Esophagus muscularis mucosa (tissue), 4 donors: ENCODE measurements around the gene CYFIP2. TPM values are rescaled to one million over a fixed set of nuclear protein-coding genes. Genes with fewer than 3 reads are reported as not detected.

ENCODE experiments used
- DNase-seq: peaks from one replicate; pipeline ENCODE4 v3.0.0-alpha.2; 2017; ENCODE audit errors: extremely low spot score
- H3K27ac ChIP-seq, 4 donors: fragments of 200-600 bp; sonication (generic); replicated peaks in 1 of 4; 1 replicate in 3 of 4; 2 replicates in 1 of 4; pipeline ENCODE4 v1.5.1; 2016 to 2019; ENCODE audit warnings: mild to moderate bottlenecking in 1 of 4
- H3K27me3 ChIP-seq, 4 donors: fragments of 200-600 bp; sonication (generic); one replicate each; pipeline versions ENCODE4 v1.5.1 to v1.6.0; 2016 to 2019
- H3K36me3 ChIP-seq, 4 donors: fragments of 200-600 bp; sonication (generic); one replicate each; pipeline ENCODE4 v1.5.1; 2016 to 2019
- H3K4me1 ChIP-seq, 4 donors: fragments of 200-600 bp; sonication (generic); one replicate each; pipeline ENCODE4 v1.5.1; 2016 to 2019
- H3K4me3 ChIP-seq, 4 donors: fragments of 200-600 bp; sonication (generic); 1 replicate in 2 of 4; 2 replicates in 2 of 4; pipeline ENCODE4 v1.5.1; 2016 to 2019; ENCODE audit warnings: mild to moderate bottlenecking in 4 of 4, moderate library complexity in 1 of 4
- H3K9me3 ChIP-seq, 4 donors: fragments of 200-600 bp; sonication (generic); 1 replicate in 3 of 4; 2 replicates in 1 of 4; pipeline ENCODE4 v1.5.1; 2016 to 2019
- CTCF ChIP-seq, 3 experiments: fragments of 200-600 bp in 2 of 3; fragments of 450-650 bp in 1 of 3; sonication (generic) in 2 of 3; IDR thresholded peaks; one replicate each; pipeline ENCODE4 v1.5.1; 2017 to 2019; ENCODE audit warnings: antibody characterized with exemption in 3 of 3, mild to moderate bottlenecking in 2 of 3, moderate library complexity in 1 of 3
- EP300 ChIP-seq: sonication (generic); formaldehyde crosslinking; IDR thresholded peaks from one replicate; pipeline ENCODE4 v1.6.1; 2017; ENCODE audit warnings: antibody characterized with exemption
- POLR2A ChIP-seq: fragments of 450-650 bp; IDR thresholded peaks from one replicate; pipeline ENCODE4 v1.6.1; 2017; ENCODE audit warnings: antibody characterized with exemption, moderate library complexity, mild to moderate bottlenecking, low read depth
- POLR2AphosphoS5 ChIP-seq, 2 donors: sonication (generic); formaldehyde crosslinking; IDR thresholded peaks; one replicate each; pipeline ENCODE4 v1.6.1; 2017; ENCODE audit warnings: antibody characterized with exemption in 2 of 2
- WGBS: methylation state at CpG from one replicate; pipeline ENCODE4 v1.1.5; 2018; 5-methylcytosine and 5-hydroxymethylcytosine counted together
- intact Hi-C: fragments of 100-400 bp; cut with DNase I; formaldehyde crosslinking; loops from one replicate; pipeline ENCODE4 v1.15.1; 2023
- total RNA-seq, 4 donors: library from RNA; depleted of rRNA; stranded (reverse); fragments of >200 nt; gene quantifications; one replicate each; pipeline versions ENCODE4 v1.1.0 to v1.2.1, GENCODE V29; 2016

CYFIP2 gene
- total RNA-seq, 4 donors from 2014 or later = 12.6 to 24.9 (median 14.6) TPM

GRCh38 chr5:157343842-157344790, 78.2 kb downstream of the CYFIP2 start:
- WGBS = 85% methylated on average over 14 of the region's 14 CpGs
- Histone ChIP-seq H3K4me1 (peaks cover 0 to 7% (median 0%) of the 10 kb centered on the region in 4 donors), H3K27ac (no peak overlapping the region), H3K27me3 (no peaks in the 10 kb centered on the region), H3K9me3 (no peaks in the 10 kb centered on the region), H3K36me3 (peaks cover 0 to 23% (median 0%) of the 10 kb centered on the region in 4 donors), H3K4me3 (no peak overlapping the region)
- no peak for TF ChIP-seq EP300
- no peak for TF ChIP-seq POLR2A
- no peak for TF ChIP-seq CTCF (IDR thresholded peaks at IDR 0.05)
- no peak for TF ChIP-seq POLR2AphosphoS5 (IDR thresholded peaks at IDR 0.05)
- intact Hi-C loops = no loop called here
- DNase-seq = no peak

GRCh38 chr5:157345067-157345466, 79.1 kb downstream of the CYFIP2 start:
- 79% methylated on average over 7 of the region's 7 CpGs for WGBS
- H3K9me3 ChIP-seq = no peaks in the 10 kb centered on the region

DNA sequence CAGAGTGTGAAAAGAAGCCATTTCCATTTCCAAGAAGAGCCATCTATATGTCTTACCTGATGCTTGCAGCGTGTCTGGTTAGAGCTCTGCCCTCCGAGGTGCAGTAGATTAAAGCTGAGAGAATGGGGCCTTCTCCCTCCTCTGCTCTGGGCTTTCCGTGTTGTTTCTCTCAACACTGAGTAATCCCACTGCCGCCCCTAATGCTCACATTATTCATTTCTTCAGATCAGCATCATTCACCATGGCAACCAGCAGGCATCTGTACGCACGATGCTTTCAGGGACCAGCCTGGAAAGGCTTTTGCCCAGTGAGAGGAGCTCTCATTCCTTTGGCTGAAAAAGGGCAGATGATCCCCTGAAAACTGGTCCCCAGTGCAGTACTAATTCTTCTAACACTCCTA, 79.6 kb downstream of the CYFIP2 start:
- no peak for DNase-seq
- H3K27ac ChIP-seq = no peak overlapping the region
- no peaks in the 10 kb centered on the region for H3K9me3 ChIP-seq
- H3K27me3 ChIP-seq = no peaks in the 10 kb centered on the region
- intact Hi-C loops = no loop called here
- WGBS = 89% methylated on average over 6 of the region's 6 CpGs
- H3K4me3 ChIP-seq = no peak overlapping the region
- TF ChIP-seq POLR2AphosphoS5 (IDR thresholded peaks at IDR 0.05) (no peak), EP300 (no peak), CTCF (IDR thresholded peaks at IDR 0.05) (no peak), POLR2A (no peak)
- H3K36me3 ChIP-seq = peaks cover 0 to 10% (median 0%) of the 10 kb centered on the region in 4 donors
- peaks cover 0 to 7% (median 0%) of the 10 kb centered on the region in 4 donors for H3K4me1 ChIP-seq

More at GRCh38 chr5:157345067-157345466, 79.1 kb downstream of the CYFIP2 start:
- Histone ChIP-seq H3K27me3 (no peaks in the 10 kb centered on the region), H3K27ac (no peak overlapping the region), H3K4me3 (no peak overlapping the region), H3K36me3 (peaks cover 0 to 14% (median 0%) of the 10 kb centered on the region in 4 donors), H3K4me1 (peaks cover 0 to 7% (median 0%) of the 10 kb centered on the region in 4 donors)
- intact Hi-C loops = no loop called here
- TF ChIP-seq EP300 (no peak), POLR2AphosphoS5 (IDR thresholded peaks at IDR 0.05) (no peak), POLR2A (no peak), CTCF (IDR thresholded peaks at IDR 0.05) (no peak)
- no peak for DNase-seq

- Histone ChIP-seq H3K27ac (no peak overlapping the region), H3K27me3 (no peaks in the 10 kb centered on the region), H3K9me3 (no peaks in the 10 kb centered on the region), H3K4me1 (peaks cover 0 to 7% (median 0%) of the 10 kb centered on the region in 4 donors), H3K36me3 (no peaks in the 10 kb centered on the region), H3K4me3 (no peak overlapping the region)
- 84% methylated on average over 15 of the region's 15 CpGs for WGBS
- no peak for DNase-seq
- TF ChIP-seq POLR2AphosphoS5 (IDR thresholded peaks at IDR 0.05) (no peak), POLR2A (no peak), EP300 (no peak), CTCF (IDR thresholded peaks at IDR 0.05) (no peak)
- intact Hi-C loops = no loop called here
These were observed 81.6 kb downstream of the CYFIP2 start for GRCh38 chr5:157347301-157348048.
